GM12801 (cell line): ENCODE measurements around the gene PELI2.

Experiments
- CTCF ChIP-seq: IDR thresholded peaks from one replicate; pipeline ENCODE4 v1.5.1; 2011; ENCODE audit warnings: control low read depth; ENCODE audit not compliant: insufficient read length; ENCODE audit errors: extremely low read depth

The PELI2 gene

GRCh38 chr14:56129092-56129491 lies 10.9 kb downstream of the PELI2 start:
- no peak for TF ChIP-seq CTCF

GRCh38 chr14:56129933-56130332 lies 11.7 kb downstream of the PELI2 start:
- no peak for TF ChIP-seq CTCF

- TF ChIP-seq CTCF, result no peak
These were observed 13.0 kb downstream of the PELI2 start for GRCh38 chr14:56131004-56131864.

DNA sequence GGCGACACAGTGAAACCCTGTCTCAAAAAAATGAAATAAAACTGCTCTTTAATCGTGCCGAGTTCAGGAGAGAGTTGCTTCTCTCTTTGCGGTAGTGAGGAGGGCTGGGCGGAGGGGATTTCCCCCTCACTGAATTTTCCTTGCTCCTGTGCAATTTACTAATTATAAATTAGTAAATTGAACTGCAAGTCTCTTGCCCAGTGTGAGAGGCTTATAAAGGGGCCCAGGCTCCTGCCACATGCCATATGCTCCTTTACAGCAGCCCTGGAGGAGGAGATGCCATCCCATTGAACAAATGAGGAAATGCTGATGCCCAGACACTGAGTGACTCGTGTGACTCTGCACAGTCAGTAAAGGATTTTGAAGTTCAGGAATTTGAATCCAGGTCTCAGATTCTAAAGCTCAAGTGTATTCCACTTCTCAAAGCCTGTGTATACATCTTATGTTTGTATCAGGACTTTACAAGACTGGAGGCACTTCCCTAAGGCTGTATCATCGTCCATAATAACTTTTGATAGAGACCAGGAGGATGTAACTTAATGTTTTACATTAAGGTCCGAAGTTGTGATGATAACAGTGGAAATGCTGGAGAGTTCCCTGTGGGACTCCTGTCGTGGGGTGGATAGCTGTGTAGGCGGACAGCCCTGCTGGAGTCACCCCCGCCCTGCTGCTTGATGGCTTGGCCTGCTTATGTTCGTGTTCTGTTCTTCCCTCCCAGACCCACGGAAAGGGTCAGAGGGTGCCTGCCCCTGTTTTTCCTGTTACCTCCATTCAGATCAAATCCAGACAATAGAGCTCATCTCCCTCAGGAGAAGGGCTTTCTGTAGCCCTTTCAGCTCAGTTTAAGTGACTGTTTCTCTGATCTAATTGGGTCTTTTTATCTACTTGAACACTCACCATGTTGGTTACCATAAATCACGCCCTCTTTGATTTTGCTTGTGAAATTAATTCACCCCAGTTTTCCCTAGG lies 13.9 kb downstream of the PELI2 start:
- no peak for TF ChIP-seq CTCF

- TF ChIP-seq CTCF, result no peak
These were observed 15.3 kb downstream of the PELI2 start for GRCh38 chr14:56133547-56133946.

- no peak for TF ChIP-seq CTCF
These were observed 16.8 kb downstream of the PELI2 start for GRCh38 chr14:56135001-56135400.

DNA sequence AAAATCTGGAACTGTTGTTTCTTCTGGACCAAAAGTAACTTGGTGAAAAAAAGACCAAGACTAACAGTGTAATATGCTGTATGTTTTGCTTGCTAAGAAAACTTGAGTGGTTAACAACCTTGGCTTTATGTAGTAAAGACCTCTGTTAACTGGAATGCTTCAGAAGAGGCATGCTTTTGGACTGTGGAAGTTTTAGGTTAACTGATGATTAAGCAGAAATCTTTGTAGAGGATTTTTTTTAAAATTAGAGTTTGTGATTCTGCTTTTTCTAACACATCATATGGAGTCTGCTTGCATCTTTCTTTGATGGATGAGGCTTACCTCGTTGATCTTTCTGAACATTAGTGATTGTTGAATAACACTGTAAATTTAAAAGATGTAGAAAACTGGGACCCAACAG lies 17.5 kb downstream of the PELI2 start:
- TF ChIP-seq CTCF, result no peak
